Parathyroid adenoma (tissue), 2 donors: ENCODE results near the gene CCR5AS.
"Not testable (repeated sequence)": the region's sequence is repeated elsewhere in the genome, so short reads cannot be mapped to it uniquely, and the experiment has no call there.

Source experiments
- H2AFZ ChIP-seq: fragments of 300-600 bp; sonication (generic); one replicate; pipeline ENCODE4 v1.7.0; 2017; ENCODE audit warnings: antibody characterized with exemption, mild to moderate bottlenecking
- H3K27ac ChIP-seq: fragments of 300-600 bp; sonication (generic); one replicate; pipeline ENCODE4 v1.7.0; 2017
- H3K27me3 ChIP-seq: fragments of 300-600 bp; sonication (generic); one replicate; pipeline ENCODE4 v1.7.0; 2017; ENCODE audit warnings: low read length; ENCODE audit not compliant: control insufficient read depth, insufficient read depth
- H3K36me3 ChIP-seq: fragments of 300-600 bp; sonication (generic); one replicate; pipeline ENCODE4 v1.7.0; 2017; ENCODE audit warnings: low read length; ENCODE audit not compliant: control insufficient read depth, insufficient read depth
- H3K4me1 ChIP-seq: fragments of 300-600 bp; sonication (generic); one replicate; pipeline ENCODE4 v1.7.0; 2017; ENCODE audit warnings: control low read depth
- H3K4me2 ChIP-seq: fragments of 300-600 bp; sonication (generic); one replicate; pipeline ENCODE4 v1.7.0; 2017; ENCODE audit warnings: low read length
- H3K4me3 ChIP-seq: fragments of 300-600 bp; sonication (generic); one replicate; pipeline ENCODE4 v1.7.0; 2017; ENCODE audit warnings: low read depth, low read length
- H3K79me2 ChIP-seq: fragments of 300-600 bp; sonication (generic); one replicate; pipeline ENCODE4 v1.7.0; 2017; ENCODE audit warnings: control low read depth
- H3K9ac ChIP-seq: fragments of 300-600 bp; sonication (generic); one replicate; pipeline ENCODE4 v1.7.0; 2017; ENCODE audit warnings: mild to moderate bottlenecking
- H3K9me3 ChIP-seq: fragments of 300-600 bp; sonication (generic); one replicate; pipeline ENCODE4 v1.7.0; 2017; ENCODE audit warnings: low read length; ENCODE audit not compliant: control insufficient read depth
- TF ChIP-seq, protein P1 (sequence below): fragments of 300-600 bp; sonication (generic); IDR thresholded peaks from one replicate; pipeline ENCODE4 v1.7.0; 2017; ENCODE audit warnings: antibody characterized with exemption, mild to moderate bottlenecking
- donor health status: primary hyperparathyroidism.

CCR5AS gene

GRCh38 chr3:46393554-46394434, 13.1 kb downstream of the CCR5AS start:
- Histone ChIP-seq H3K9ac (no peak overlapping the region), H3K4me3 (no peak overlapping the region), H3K4me2 (no peak overlapping the region), H3K27me3 (no peaks in the 10 kb centered on the region), H3K9me3 (no peaks in the 10 kb centered on the region), H3K27ac (no peak overlapping the region), H2AFZ (no peak overlapping the region), H3K36me3 (no peaks in the 10 kb centered on the region), H3K4me1 (no peaks in the 10 kb centered on the region), H3K79me2 (no peaks in the 10 kb centered on the region)
- TF ChIP-seq, protein P1, sequence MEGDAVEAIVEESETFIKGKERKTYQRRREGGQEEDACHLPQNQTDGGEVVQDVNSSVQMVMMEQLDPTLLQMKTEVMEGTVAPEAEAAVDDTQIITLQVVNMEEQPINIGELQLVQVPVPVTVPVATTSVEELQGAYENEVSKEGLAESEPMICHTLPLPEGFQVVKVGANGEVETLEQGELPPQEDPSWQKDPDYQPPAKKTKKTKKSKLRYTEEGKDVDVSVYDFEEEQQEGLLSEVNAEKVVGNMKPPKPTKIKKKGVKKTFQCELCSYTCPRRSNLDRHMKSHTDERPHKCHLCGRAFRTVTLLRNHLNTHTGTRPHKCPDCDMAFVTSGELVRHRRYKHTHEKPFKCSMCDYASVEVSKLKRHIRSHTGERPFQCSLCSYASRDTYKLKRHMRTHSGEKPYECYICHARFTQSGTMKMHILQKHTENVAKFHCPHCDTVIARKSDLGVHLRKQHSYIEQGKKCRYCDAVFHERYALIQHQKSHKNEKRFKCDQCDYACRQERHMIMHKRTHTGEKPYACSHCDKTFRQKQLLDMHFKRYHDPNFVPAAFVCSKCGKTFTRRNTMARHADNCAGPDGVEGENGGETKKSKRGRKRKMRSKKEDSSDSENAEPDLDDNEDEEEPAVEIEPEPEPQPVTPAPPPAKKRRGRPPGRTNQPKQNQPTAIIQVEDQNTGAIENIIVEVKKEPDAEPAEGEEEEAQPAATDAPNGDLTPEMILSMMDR: no peak

DNA sequence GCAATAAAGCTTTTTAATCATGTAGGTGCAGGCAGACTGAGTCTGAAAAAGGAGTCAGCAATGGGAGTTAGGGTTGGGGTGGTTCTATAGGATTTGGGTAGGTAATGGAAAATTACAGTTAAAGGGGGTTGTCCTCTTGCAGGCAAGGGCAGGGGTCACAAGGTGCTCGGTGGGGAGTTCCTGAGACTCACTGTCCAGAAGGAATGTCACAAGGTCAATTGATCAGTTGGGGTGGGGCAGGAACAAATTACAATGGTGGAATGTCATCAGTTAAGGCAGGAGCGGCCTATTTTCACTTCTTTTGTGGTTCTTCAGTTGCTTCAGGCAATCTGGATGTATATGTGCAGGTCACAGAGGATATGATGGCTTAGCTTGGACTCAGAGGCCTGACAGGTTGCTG, 13.9 kb downstream of the CCR5AS start:
- H2AFZ ChIP-seq: no peak overlapping the region
- no peaks in the 10 kb centered on the region for H3K79me2 ChIP-seq
- no peak overlapping the region for H3K9ac ChIP-seq
- no peaks in the 10 kb centered on the region for H3K9me3 ChIP-seq
- no peaks in the 10 kb centered on the region for H3K36me3 ChIP-seq
- no peak overlapping the region for H3K27ac ChIP-seq
- no peak overlapping the region for H3K4me3 ChIP-seq
- H3K27me3 ChIP-seq: no peaks in the 10 kb centered on the region
- H3K4me1 ChIP-seq: no peaks in the 10 kb centered on the region
- TF ChIP-seq, protein P1: no peak
- no peak overlapping the region for H3K4me2 ChIP-seq

- not testable (repeated sequence) for H3K79me2 ChIP-seq, H3K4me1 ChIP-seq, H3K9ac ChIP-seq, H3K27ac ChIP-seq, H3K27me3 ChIP-seq, H3K9me3 ChIP-seq, H3K36me3 ChIP-seq, H3K4me3 ChIP-seq, H2AFZ ChIP-seq, H3K4me2 ChIP-seq
Observed at GRCh38 chr3:46391526-46391925, 15.3 kb downstream of the CCR5AS start.

GRCh38 chr3:46389306-46389705, 17.6 kb downstream of the CCR5AS start:
- Histone ChIP-seq H3K27me3 (no peaks in the 10 kb centered on the region), H3K4me1 (no peaks in the 10 kb centered on the region), H3K36me3 (no peaks in the 10 kb centered on the region), H3K9me3 (no peaks in the 10 kb centered on the region), H3K4me2 (no peak overlapping the region), H3K79me2 (no peaks in the 10 kb centered on the region), H3K27ac (no peak overlapping the region), H3K9ac (no peak overlapping the region), H2AFZ (no peak overlapping the region), H3K4me3 (no peak overlapping the region)
- TF ChIP-seq, protein P1: no peak

GRCh38 chr3:46388847-46389246, 18.0 kb downstream of the CCR5AS start:
- not testable (repeated sequence) for H3K4me1 ChIP-seq, H3K36me3 ChIP-seq, H2AFZ ChIP-seq, H3K27me3 ChIP-seq, H3K79me2 ChIP-seq, H3K4me2 ChIP-seq, H3K27ac ChIP-seq, H3K9me3 ChIP-seq, H3K4me3 ChIP-seq, H3K9ac ChIP-seq
